GM08714 (cell line): ENCODE results near the gene GLI1.
"Not testable (repeated sequence)": the region's sequence is repeated elsewhere in the genome, so short reads cannot be mapped to it uniquely, and the experiment has no call there.

Source experiments
- H3K4me3 ChIP-seq: fragments of 200-500 bp; sonication (Bioruptor generic); 2 replicates; pipeline ENCODE4 v1.5.1; 2014; ENCODE audit warnings: mild to moderate bottlenecking, low read length, inconsistent platforms
- ZNF274 ChIP-seq: IDR thresholded peaks from 2 replicates; pipeline ENCODE4 v1.6.1; 2012; ENCODE audit warnings: mild to moderate bottlenecking, low read depth, low read length

Gene GLI1

DNA sequence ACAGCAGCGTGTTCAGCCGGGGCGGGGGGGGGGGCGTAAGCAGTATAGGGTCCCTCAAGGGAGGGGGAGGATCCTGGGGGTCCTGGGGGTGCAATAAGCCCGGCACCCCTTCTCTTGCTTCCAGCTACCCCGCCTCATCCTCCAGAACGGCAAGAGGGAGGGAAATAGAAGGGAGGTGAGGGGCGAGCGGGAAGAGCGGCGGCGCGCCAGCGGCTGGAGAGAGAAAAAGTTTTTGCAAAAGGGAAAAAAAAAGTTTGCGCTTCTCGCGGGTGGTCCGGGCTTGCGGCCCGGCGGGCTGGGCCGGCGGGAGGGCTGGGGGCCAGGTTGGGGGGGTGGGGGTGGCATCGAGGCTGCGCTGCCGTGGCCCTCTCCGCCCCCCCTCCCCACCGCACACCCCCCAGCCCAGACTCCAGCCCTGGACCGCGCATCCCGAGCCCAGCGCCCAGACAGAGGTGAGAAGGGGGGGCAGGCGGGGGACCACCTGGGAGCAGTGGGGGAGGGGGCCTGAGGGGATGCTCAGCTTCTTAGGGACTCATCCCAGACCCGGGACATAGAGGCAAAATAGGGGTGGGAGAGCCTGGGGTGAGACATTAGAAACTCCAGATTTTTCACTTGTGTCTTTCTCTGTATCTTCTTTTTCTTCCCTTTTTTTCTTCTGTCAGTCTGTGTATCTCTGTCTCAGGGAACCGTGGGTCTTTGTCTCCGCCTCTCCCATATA lies at the start of gene GLI1:
Gene GLI1 (plus strand): TSS at position 36 of the 718 bp plus-strand sequence. CDS start 3,907 bp downstream, outside the sequence.
- H3K4me3 ChIP-seq, result peak within 1 kb of the TSS; percentile 87
- no peak for TF ChIP-seq ZNF274

DNA sequence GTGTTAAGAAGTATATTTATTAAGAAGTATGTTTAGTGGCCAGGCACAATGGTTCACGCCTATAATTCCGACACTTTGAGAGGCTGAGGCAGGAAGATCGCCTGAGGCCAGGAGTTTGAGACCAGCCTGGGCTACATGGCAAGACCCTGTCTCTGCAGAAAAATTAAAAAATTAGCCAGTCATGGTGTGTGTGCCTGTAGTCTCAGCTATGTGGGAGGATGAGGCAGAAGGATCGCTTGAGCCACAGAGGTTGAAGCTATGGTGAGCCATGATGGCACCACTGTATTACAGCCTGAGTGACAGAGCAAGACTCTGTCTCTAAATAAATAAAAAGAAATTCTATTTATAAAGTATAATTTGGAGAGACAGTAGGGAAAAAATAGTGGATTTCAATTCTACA lies 49.1 kb upstream of the GLI1 start:
- no peak for TF ChIP-seq ZNF274
- no peak overlapping the region for H3K4me3 ChIP-seq

DNA sequence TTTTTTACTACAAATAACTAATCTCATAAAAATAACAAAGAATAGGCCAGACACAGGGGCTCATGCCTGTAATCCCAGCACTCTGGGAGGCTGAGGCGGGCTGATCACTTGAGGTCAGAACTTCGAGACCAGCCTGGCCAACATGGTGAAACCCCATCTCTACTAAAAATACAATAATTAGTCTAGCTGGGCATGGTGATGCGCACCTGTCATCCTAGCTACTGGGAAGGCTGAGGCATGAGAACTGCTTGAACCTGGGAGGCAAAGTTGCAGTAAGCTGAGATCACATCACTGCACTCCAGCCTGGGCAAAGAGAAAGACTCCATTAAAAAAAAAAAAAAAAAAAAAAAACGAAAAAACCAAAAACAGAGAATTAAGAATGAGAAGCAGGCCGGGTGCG lies 45.4 kb upstream of the GLI1 start:
- not testable (repeated sequence) for H3K4me3 ChIP-seq

DNA sequence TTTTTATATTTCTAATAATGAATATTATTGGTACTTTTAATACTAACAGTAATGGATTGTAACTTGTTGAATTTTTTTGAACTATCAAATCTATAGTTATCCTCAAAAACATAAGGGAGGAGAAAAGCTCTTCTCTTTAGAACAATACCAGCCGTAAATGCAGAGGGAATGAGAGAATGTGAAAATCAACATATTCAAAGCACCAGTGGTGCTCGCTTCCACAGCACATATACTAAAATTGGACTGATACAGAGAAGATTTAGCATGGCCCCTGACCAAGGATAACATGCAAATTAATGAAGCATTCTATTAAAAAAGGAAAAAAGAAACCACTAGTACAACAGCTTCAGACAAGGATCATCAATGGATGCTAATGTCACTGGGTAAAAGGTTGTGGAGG lies 44.5 kb upstream of the GLI1 start:
- TF ChIP-seq ZNF274, result no peak
- H3K4me3 ChIP-seq, result no peak overlapping the region

DNA sequence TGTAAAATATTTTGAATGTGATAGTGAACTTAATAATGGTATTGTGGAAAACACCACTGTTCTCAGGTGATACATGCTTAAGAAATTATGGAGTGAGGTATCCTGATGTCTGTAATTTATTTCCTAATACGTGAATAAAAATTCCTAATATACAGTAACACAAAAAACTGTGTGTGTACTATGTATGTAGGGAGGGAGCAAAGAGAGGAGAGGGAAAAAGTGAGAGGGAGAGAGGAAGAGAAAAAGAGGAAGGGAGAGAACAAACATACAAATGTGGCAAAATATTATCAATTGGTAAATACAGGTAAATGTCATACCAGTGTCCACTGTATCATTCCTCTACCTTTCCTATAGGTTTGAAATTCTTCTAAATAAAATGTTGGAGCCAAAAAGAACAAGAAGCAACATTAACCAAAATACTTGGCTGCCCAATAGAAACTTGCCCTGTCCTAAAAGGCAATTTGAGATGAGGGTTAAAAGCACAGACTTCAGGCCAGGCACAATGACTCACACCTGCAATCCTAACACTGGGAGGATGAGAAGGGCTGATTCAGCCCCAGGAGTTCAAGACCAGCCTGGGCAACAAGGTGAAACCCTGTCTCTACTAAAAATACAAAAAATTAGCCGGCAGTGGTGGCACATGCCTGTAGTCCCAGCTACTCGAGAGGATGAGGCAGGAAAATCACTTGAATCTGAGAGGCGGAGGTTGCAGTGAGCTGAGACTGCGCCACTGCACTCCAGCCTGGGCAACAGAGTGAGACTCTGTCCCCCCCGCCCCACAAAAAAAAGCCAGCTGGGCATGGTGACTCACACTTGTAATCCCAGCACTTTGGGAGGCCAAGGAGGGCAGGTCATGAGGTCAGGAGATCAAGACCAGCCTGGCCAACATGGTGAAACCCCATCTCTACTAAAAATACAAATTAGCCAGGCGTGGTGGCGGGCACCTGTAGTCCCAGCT lies 43.3 kb upstream of the GLI1 start:
- TF ChIP-seq ZNF274, result no peak
- H3K4me3 ChIP-seq, result no peak overlapping the region

DNA sequence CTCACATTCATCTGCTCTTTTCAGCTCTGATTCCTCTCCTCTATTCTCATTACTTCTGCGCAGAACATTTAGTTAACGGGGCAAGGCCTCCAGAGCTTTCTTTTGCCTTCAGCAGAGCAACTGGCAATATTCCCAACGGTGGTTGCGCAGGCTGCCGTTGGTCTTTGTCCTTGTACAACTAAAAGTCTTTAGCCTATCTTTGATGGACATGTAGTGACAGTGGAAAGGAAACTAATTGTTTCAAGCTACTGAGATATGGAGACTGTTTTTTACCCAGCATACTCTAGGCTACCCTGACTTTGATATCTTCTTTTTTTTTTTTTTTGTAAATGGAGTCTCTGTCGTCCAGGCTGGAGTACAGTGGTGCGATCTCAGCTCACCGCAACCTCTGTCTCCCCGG lies 41.3 kb upstream of the GLI1 start:
- H3K4me3 ChIP-seq, result no peak overlapping the region
- no peak for TF ChIP-seq ZNF274

DNA sequence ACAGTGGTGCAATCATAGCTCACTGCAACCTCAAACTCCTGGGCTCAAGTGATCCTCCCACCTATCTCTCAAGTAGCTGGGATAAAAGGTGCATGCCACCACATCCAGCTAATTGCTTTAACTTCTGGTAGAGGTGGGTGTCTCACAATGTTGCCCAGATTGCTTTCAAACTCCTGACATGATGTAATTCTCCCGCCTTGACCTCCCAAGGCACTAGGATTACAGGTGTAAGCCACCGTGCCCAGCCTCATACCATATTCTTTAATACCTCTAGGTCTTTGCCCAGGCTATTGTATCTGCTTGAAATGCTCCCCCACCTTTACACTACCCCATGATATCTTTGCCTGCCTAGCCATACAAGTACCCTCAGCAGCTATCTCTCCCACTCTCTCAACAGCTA lies 40.1 kb upstream of the GLI1 start:
- TF ChIP-seq ZNF274, result no peak
- H3K4me3 ChIP-seq, result no peak overlapping the region

DNA sequence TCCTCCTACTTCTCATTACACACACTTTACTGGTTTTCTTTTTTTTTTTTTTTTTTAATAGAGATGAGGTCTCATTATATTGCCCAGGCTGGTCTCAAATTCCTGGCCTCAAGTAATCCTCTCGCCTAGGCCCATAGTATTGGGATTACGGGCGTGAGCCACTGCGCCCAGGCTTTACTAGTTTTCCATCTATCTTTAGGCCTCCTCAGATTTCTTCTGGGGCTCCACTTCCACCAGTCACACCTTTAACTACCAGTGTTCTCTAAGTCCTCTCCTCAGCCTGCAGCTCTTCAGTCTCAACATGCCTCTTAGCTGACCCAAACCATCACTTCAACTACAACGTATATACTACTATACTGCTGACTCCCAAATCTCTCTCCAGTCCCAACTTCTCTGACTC lies 39.1 kb upstream of the GLI1 start:
- H3K4me3 ChIP-seq, result no peak overlapping the region
- TF ChIP-seq ZNF274, result no peak

DNA sequence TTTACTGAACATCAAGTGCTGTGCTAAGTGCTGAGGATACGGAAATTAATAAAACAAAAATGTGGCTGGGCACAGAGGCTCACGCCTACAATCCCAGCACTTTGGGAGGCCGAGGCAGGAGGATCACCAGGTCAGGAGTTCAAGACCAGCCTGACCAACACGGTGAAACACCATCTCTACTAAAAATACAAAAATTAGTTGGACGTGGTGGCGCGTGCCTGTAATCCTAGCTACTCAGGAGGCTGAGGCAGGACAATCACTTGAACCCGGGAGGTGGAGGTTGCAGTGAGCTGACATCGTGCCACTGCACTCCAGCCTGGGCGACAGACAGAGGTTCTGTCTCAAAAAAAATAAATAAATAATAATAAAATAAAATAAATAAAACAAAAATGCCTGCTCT lies 32.6 kb upstream of the GLI1 start:
- not testable (repeated sequence) for H3K4me3 ChIP-seq

DNA sequence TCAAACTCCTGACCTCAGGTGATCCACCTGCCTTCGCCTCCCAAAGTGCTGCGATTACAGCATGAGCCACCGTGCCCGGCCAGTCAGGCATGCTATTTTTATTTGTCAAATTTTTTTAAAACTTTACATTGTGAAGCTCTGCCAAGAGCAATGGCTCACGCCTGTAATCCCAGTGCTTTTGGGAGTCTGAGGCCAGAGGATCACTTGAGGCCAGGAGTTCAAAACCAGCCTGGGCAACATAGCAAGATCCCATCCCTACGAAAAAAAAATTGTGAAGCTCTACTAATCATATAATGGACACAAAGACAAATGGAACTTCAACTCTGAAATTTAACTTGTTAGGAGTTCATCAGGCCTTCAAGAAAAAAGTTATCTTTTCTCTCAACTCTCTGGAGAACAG lies 30.6 kb upstream of the GLI1 start:
- H3K4me3 ChIP-seq, result peak overlapping the region; percentile 96; the same call in 1 of the 2 replicates
- TF ChIP-seq ZNF274, result no peak

DNA sequence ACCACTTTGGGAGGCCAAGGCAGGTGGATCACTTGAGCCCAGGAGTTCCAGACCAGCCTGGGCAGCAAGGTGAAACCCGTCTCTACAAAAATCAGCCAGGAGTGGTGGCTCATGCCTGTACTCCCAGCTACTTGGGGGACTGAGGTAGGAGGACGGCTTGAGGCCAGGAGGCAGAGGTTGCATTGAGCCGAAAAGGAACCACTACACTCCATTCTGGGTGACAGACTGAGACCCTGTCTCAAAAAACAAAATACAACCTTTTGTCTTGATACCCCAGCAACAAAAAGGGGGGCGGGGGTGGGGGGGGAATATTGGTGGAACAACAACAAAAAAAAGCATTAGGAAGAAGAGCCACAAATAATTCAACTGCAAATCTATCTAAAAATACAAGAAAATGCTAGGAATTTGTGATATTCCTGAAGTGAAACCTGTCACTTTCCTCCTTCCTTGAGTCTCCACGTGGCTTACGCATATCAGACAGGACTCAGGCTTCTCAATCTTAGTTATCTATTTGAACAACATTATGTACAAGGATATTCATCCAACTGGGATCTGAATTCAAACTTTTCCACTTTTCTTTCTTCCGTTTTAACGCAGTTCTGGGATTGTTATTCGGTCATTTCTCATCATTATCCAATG lies 30.0 kb upstream of the GLI1 start:
- peak overlapping the region; percentile 96 for H3K4me3 ChIP-seq
- no peak for TF ChIP-seq ZNF274

DNA sequence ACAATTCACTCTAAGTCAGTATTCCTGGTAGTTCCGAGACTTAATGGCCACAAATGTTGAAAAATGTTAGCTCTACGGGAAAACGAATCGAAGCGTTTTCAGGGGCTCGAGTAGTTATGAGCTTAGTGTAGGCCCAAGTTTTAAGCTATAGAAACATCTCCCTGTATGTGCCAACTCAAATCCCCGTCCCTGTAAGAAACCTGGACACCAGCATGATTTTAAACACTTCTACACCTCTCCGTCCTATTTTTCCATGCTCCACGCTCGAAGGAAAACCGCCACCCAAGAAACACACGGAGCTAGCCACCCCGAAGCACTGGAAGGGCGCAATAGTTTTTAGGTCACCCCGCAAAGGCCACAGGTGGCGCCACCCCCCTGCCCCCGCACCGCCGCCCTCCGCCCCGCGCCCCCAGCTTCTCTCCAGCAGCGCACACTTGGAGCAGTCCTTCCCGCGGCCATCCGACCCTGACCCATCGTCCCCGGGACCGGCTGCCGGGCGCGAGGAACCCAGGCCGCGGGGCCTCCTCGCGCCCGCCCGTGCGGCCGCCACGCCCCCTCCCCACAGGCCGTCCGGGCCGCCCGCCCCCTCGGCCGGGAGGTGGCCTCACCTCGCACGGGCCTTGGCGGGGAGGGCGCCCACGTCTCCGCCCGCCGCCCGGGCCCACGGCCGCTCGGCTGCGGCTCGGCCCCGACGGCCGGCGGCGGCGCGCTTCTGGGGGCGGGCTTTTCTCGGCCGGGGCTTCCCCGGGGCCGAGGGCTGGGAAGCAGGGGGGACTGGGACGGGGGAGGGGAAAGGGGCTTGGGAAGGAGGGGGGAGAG lies 29.3 kb upstream of the GLI1 start:
- H3K4me3 ChIP-seq, result peak overlapping the region; percentile 96
- no peak for TF ChIP-seq ZNF274

DNA sequence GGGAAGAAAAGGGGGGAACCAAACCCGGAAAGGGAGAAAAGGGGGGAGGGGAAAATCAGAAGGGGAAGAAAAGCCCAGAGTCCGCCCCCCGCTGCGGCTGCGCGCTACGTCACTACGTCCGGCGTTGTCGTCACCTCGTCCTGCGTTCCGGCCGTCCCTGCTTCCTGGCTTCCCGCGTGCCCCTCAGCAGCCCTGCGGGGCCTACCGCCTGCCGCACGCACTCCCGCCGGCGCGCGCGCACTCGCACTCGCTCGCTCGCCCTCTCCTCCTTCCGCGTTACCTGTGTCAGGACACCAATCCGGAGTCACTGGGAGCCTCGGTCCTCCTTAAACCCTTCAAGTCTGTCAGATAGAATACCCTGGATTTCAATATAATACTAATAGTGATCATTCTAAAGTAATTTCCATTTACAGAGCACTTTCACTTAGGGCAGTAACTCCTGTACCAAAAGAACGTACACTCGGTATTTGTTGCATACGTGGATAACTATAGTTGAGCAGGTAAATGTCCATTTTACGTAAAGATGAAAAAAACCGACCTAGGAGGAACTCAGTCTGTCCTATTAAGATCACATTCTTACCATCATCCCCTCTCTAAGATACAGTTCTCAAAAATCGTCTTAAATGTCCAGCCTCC lies 28.5 kb upstream of the GLI1 start, which contains the start of gene R3HDM2:
Gene R3HDM2 (minus strand): TSS at position 113 of the 636 bp plus-strand sequence. CDS start 120,615 bp downstream, outside the sequence.
- no peak for TF ChIP-seq ZNF274

More for the DNA sequence above, 28.5 kb upstream of the GLI1 start, which contains the start of gene R3HDM2:
- peak within 1 kb of the TSS; percentile 96 for H3K4me3 ChIP-seq
